ENCODE results near the gene ATP2A2.

- TF ChIP-seq CTCF (IDR thresholded peaks at IDR 0.05) = no peak
- TF ChIP-seq POLR2A (IDR thresholded peaks at IDR 0.05) = no peak
Measured at GRCh38 chr12:110269622-110270124, 11.4 kb upstream of the ATP2A2 start.

Data from body of pancreas (tissue), 4 donors.